ENCODE data around the gene SLC4A2. TPM values are rescaled to one million over a fixed set of nuclear protein-coding genes. Genes with fewer than 3 reads are reported as not detected.

Gene SLC4A2
- total RNA-seq, 1 experiment from 2014 or later: 286 TPM

DNA sequence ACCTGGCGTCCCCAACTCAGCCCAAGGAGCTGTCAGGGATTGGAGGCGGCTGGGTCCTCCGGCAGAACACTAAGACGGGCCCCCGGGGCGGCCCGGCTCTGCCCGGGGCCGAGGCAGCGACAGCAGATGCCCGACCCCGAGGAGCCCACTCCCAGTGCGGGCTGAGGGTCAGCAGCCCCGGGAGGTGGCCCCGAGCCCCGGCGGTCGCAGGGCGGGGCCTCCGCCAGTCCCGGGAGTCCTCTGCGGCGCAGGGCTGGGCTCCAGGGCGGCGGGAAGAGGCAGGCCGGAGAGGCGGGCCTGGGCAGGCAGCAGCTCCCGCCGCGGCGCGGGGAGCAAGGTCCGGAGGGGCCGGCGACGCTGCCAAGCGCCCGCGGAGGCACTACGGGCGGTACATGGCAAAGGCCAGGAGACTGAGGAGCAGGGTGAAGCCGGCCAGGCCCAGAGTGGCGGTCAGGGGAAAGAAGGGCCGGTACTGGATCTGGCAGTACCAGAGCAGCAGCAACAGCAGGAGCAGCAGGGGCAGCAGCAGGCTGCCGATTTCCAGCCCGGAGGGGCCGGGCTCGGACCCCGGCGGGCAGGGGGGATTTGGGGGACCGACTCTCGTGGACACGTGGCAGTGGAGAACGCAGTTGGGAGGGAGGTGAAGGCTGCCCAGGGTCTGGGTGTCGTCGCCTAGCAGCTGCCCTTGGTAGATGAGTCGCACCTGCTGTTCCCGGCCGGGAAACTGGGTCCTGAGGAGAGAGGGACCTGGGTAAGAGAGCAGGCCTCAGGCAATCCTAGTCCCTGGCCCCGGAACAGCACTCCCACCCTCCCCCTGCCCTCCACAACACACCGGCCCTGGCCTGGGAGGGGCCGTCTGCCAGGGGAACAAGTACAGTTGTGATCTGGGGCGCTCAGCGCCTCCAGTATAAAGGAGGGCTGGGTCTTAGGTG is 22.0 kb downstream of the SLC4A2 start:
- in situ Hi-C loops (cut with HindIII; ENCODE audit: low pct_unique_long_range_greater_than_20kb, low sequenced_read_pairs): no loop called here
- DNase-seq (ENCODE audit: low read depth, low spot score): no peak

DNA sequence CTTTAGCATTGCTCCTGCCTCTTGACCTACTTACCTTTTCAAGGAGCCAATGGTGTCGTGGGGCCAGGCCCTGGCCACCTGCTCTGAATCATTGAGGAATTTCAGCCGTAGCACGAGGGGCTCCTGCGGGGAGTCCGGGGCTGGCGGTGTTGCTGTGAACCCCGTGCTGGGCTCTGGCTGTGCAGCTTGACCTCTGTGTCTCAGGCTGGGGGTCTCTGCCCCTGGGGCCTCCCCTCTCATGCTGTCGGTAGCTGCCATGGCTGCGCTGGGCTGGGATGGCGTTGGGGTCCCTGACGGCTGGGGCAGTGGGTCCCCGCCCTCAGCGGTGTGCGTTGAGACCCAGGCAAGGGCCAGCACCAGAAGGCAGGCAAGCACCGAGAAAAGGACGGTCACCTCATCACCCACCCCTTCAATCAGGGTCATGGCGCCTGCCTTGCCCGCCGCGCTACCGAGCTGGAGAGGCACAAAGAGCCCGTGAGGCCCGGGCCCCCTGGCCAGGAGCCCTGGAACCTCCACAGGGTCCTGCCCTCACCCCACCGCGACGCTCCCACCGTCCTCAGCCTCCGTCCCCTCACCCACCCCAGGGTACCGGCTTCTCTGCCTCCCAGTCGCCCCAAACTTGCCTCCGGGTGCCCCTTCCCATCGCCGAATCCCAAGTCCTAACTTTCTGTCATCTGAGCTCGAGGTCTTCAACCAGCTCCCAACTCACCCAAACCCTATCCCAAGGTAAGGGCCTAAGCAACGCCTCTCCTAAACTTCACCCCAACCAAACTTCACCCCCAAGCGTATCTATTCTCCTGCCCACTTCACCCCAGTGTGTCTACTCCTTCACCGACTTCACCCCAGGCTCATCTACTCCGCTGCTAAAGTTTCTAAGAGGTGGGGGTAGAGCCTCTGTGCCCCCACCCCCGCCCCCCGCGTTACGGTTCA is 23.0 kb downstream of the SLC4A2 start:
- no peak for DNase-seq (ENCODE audit: low read depth, low spot score)
- in situ Hi-C loops (cut with HindIII; ENCODE audit: low pct_unique_long_range_greater_than_20kb, low sequenced_read_pairs): no loop called here

DNA sequence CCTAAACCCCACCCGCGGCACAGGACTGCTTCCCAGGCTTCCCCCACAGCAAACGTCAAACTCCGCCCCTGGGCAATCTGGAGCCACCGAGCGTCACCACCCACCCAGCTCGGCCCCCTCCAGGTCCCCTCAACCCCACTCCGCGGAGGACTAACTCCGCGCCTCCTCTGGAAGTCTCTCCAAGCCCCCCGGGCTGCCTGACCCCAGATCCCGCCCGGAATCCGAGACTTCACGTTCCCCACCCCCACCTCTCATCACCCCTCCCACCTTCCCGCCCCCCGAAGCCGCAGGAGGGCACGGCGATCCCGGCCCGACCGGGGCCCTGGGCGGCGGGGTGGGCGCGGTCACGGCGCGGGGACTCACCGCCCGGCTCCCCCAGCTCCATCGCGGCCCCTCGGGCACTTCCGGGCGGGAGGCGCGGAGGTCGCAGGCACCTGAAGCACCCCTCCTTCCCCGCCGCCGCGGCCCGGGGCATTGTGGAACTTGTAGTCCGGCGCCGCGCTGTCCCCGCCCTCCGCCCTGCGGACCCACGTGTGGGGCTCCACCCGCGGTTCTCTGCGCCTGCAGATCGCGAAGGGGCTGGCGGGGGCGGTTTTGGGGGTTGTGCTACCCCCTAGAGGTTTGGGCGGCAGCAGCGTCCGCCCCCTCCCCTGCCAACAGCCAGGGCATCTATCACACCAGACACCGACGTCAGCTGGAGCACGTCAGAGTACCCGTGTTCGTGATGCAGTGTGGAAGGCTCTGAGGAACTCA is 23.9 kb downstream of the SLC4A2 start, which contains the start of gene TMUB1:
TMUB1 (minus strand) TSS at position 423 of the 753 bp plus-strand sequence. CDS start 930 bp downstream, outside the sequence.
- peak; percentile 73 for DNase-seq (ENCODE audit: low read depth, low spot score)
- in situ Hi-C loops (cut with HindIII; ENCODE audit: low pct_unique_long_range_greater_than_20kb, low sequenced_read_pairs): no loop called here

- in situ Hi-C loops (cut with HindIII; ENCODE audit: low pct_unique_long_range_greater_than_20kb, low sequenced_read_pairs): no loop called here
Observed at GRCh38 chr7:151083824-151084160, 24.4 kb downstream of the SLC4A2 start.

GRCh38 chr7:151085329-151085690 is 25.9 kb downstream of the SLC4A2 start:
- no peak for DNase-seq (ENCODE audit: low read depth, low spot score)
- in situ Hi-C loops (cut with HindIII; ENCODE audit: low pct_unique_long_range_greater_than_20kb, low sequenced_read_pairs): no loop called here

More at GRCh38 chr7:151083824-151084160, 24.4 kb downstream of the SLC4A2 start:
- DNase-seq (ENCODE audit: low read depth, low spot score): no peak

DNA sequence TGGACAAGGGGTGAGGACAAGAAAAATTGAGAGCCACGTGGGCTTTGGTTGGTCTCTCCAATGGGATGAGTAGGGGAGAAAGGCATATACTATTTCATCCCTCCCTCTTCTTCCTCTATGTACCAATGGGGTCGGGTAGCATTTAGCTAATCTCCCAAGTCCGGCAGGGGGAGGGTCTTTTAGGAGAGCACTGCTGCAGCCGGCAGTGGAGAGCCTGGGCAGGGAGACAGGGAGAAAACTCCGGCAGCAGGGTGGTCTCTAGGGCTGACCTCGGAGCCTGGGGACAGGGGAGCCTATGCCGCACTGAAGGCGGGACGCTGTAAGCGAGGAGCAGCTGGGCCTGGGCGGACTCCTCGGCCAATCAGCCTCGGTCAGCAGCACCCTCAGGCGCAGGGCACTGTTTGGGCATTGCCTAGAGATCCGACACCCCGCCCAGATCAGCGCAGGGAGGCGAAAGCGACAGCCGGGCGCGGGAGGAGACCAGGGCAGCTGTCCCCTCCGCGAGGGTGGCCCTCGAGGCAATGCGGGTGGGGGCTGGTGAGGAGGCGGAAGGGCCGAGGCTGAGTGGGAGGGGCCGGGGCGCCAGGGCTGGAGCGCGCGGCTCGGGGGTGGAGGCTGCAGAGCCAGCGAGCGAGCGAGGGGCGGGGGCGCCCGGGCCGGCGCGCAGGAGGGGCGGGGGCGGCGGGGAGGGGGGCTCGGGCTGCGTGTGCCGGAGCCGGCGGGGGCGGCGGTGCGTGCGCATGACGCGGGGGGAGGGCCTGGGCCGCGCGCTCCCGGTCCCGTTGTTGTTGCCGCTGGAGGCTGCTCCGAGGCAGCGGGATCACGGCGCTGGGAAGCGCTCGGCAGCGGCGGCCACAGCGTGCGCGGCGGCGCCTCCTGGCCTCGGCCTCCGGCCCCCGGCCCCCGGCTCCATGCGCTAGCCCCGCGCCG is 26.6 kb downstream of the SLC4A2 start, which contains the start of gene AGAP3:
AGAP3 (plus strand) TSS at position 785 of the 930 bp plus-strand sequence. CDS start 267 bp downstream, outside the sequence.
- in situ Hi-C loops (cut with HindIII; ENCODE audit: low pct_unique_long_range_greater_than_20kb, low sequenced_read_pairs): no loop called here
- DNase-seq (ENCODE audit: low read depth, low spot score): peak; percentile 89

- in situ Hi-C loops (cut with HindIII; ENCODE audit: low pct_unique_long_range_greater_than_20kb, low sequenced_read_pairs): no loop called here
- no peak for DNase-seq (ENCODE audit: low read depth, low spot score)
Observed at GRCh38 chr7:151086802-151087244, 27.4 kb downstream of the SLC4A2 start.

- peak; percentile 42 for DNase-seq (ENCODE audit: low read depth, low spot score)
- in situ Hi-C loops (cut with HindIII; ENCODE audit: low pct_unique_long_range_greater_than_20kb, low sequenced_read_pairs): no loop called here
Observed at GRCh38 chr7:151087245-151088018, 28.0 kb downstream of the SLC4A2 start.

DNA sequence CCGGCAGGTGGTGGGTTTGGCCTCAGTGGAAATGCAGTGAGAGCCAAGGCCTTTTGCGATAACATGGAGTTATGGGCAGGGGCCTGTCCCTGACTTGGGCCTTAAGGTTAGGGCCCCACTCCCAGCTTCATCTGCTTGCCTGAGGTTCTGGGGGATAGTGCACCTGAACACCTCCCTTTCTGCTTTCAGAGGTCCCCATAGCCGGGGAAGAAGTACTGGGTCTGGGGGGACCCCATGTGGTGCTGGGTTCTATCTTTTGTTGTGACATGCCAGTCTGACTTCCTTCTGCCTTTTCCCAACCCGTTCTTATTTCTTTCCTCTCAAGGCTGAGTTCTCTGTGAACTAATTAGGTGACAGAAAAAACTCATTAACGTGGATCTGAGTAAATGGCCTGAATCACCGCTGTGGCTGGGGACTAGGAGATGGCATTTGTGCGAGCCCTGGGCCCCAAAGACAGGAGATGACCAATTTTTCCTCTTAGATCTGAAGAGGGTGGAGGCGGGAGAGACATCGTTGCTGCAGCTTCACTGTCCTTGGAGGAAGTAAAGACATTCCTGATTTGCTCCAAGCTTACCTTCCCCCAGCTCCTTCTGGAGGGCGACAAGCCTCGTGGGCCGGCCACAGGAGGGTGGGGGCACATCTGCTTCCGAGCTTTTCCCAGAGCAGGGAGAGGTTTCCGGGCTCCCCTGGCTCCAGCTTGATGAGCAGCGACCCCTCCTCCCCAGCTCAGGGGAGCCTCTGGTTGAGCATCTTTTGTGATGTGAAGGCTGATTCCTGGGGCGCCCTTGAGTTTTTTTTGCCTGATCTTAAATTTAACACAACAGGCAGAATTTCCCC is 28.8 kb downstream of the SLC4A2 start:
- DNase-seq (ENCODE audit: low read depth, low spot score): peak; percentile 23
- in situ Hi-C loops (cut with HindIII; ENCODE audit: low pct_unique_long_range_greater_than_20kb, low sequenced_read_pairs): no loop called here

- in situ Hi-C loops (cut with HindIII; ENCODE audit: low pct_unique_long_range_greater_than_20kb, low sequenced_read_pairs): no loop called here
- DNase-seq (ENCODE audit: low read depth, low spot score): peak; percentile 99
Observed at GRCh38 chr7:151088856-151089699, 29.7 kb downstream of the SLC4A2 start.

GRCh38 chr7:151089893-151090730 is 30.7 kb downstream of the SLC4A2 start:
- no peak for DNase-seq (ENCODE audit: low read depth, low spot score)
- in situ Hi-C loops (cut with HindIII; ENCODE audit: low pct_unique_long_range_greater_than_20kb, low sequenced_read_pairs): no loop called here

DNA sequence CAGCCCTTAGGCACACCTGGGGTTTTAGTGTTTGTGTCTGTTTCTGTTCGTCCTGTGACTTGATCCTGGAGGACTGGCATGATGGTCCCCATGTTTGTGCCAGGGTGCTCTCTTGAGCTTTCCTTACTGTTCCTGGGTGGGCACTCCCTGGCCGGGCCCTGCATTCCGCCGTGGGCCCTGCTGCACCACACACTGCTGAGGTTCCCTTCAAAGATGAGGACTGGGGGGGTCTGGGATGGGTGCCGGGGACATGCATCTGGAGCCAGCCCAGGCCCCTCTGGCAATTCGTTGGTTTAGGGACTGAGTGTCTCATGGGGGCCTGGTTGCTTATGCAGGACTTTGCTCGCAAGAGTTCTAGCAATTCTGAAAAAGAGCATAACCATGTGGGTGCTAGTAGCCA is 31.6 kb downstream of the SLC4A2 start:
- in situ Hi-C loops (cut with HindIII; ENCODE audit: low pct_unique_long_range_greater_than_20kb, low sequenced_read_pairs): no loop called here
- DNase-seq (ENCODE audit: low read depth, low spot score): no peak

GRCh38 chr7:151091431-151091830 is 32.0 kb downstream of the SLC4A2 start:
- peak; percentile 70 for DNase-seq (ENCODE audit: low read depth, low spot score)
- in situ Hi-C loops (cut with HindIII; ENCODE audit: low pct_unique_long_range_greater_than_20kb, low sequenced_read_pairs): no loop called here
